ENCODE results near the gene SLC38A9.

- TF ChIP-seq YY1 (IDR thresholded peaks at IDR 0.05; ENCODE audit: low read depth) (no peak), CTCF (IDR thresholded peaks at IDR 0.05) (no peak), TAF1 (IDR thresholded peaks at IDR 0.05; ENCODE audit: borderline replicate concordance, low read depth, low read length) (no peak), FOXM1 (IDR thresholded peaks at IDR 0.05; ENCODE audit: low read depth) (no peak), GATA2 (CRISPR knock-in tag; IDR thresholded peaks at IDR 0.05) (no peak), SMC3 (IDR thresholded peaks at IDR 0.05; ENCODE audit: low read depth, low read length) (no peak), EP300 (IDR thresholded peaks at IDR 0.05; ENCODE audit: borderline replicate concordance in 1 of 2, low read depth in 1 of 2, low read length in 1 of 2) (no peak), EZH2phosphoT487 (IDR thresholded peaks at IDR 0.05; ENCODE audit: borderline replicate concordance, low read depth) (no peak), POLR2AphosphoS5 (IDR thresholded peaks at IDR 0.05; ENCODE audit: low read depth, low read length) (no peak), ZBTB33 (IDR thresholded peaks at IDR 0.05; ENCODE audit: borderline replicate concordance, low read depth) (no peak)
These were observed 13.0 kb downstream of the SLC38A9 start for GRCh38 chr5:55699041-55699688.
